ENCODE measurements around the gene RNF187.

DNA sequence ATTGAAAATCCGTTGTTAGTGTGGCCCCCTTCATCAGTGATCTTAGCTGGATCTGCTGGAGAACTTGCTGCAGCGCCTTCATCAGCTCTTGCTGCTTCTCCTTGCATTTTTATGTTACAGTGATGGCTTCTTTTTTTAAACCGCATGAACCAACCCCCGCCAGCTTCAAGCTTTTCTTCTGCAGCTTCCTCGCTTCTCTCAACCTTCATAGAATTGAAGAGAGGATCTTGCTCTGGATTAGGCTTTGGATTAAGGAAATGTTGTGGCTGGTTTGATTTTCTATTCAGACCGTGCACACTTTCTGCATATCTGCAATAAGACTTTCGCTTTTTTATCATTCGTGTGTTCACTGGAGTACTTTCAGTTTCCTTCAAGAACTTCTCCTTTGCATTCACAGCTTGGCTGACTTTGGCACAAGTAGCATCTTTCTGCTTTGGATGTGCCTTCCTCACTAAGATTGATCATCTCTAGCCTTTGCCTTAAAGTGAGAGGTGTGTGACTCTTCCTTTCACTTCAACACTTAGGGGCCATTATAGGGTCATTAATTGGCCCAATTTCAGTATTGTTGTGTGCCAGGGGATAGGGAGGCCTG lies 13.1 kb downstream of the RNF187 start:
- no peak for TF ChIP-seq ZNF138 (CRISPR knock-in tag; IDR thresholded peaks at IDR 0.05; ENCODE audit: low read depth)
- no peak for TF ChIP-seq FOXJ3 (CRISPR knock-in tag; IDR thresholded peaks at IDR 0.05; ENCODE audit: borderline replicate concordance)
- TF ChIP-seq ZFP82 (CRISPR knock-in tag; IDR thresholded peaks at IDR 0.05; ENCODE audit: borderline replicate concordance), result no peak
- TF ChIP-seq, protein P1, sequence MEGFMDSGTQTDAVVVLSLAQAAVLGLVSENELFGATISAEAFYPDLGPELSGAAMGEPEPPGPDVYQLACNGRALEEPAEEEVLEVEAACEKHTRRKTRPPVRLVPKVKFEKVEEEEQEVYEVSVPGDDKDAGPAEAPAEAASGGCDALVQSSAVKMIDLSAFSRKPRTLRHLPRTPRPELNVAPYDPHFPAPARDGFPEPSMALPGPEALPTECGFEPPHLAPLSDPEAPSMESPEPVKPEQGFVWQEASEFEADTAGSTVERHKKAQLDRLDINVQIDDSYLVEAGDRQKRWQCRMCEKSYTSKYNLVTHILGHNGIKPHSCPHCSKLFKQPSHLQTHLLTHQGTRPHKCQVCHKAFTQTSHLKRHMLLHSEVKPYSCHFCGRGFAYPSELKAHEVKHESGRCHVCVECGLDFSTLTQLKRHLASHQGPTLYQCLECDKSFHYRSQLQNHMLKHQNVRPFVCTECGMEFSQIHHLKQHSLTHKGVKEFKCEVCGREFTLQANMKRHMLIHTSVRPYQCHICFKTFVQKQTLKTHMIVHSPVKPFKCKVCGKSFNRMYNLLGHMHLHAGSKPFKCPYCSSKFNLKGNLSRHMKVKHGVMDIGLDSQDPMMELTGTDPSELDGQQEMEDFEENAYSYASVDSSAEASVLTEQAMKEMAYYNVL (CRISPR knock-in tag; IDR thresholded peaks at IDR 0.05; ENCODE audit: borderline replicate concordance), result no peak
- no peak for TF ChIP-seq ZNF121 (CRISPR knock-in tag; IDR thresholded peaks at IDR 0.05)
- no peak for TF ChIP-seq SP1 (IDR thresholded peaks at IDR 0.05)
- TF ChIP-seq SP1 (CRISPR knock-in tag; IDR thresholded peaks at IDR 0.05), result no peak
- TF ChIP-seq TBL1XR1 (IDR thresholded peaks at IDR 0.05; ENCODE audit: borderline replicate concordance, low read length, partially characterized antibody), result no peak
- TF ChIP-seq NR1H2 (CRISPR knock-in tag; IDR thresholded peaks at IDR 0.05; ENCODE audit: borderline replicate concordance, low read depth), result no peak
- TF ChIP-seq SMAD9 (CRISPR knock-in tag; IDR thresholded peaks at IDR 0.05), result no peak
- TF ChIP-seq ZNF460 (CRISPR knock-in tag; IDR thresholded peaks at IDR 0.05; ENCODE audit: borderline replicate concordance), result no peak
- TF ChIP-seq SP140L (CRISPR knock-in tag; IDR thresholded peaks at IDR 0.05; ENCODE audit: borderline replicate concordance), result no peak
- TF ChIP-seq SRF (IDR thresholded peaks at IDR 0.05; ENCODE audit: low read depth, low read length), result no peak
- TF ChIP-seq POLR2AphosphoS5 (IDR thresholded peaks at IDR 0.05; ENCODE audit: low read depth, low read length), result no peak
